Activated gamma-delta T cell (primary cell): ENCODE measurements around the gene GFRA4.

Experiments used
- DNase-seq: peaks from one replicate; lab custom pipeline; 2025; lab: John Stamatoyannopoulos, UW
- total RNA-seq, 2 donors: gene quantifications; one replicate each; lab custom pipeline; 2026; lab: John Stamatoyannopoulos, UW

Gene GFRA4
- total RNA-seq, result 0 reads per million in 2 donors

GRCh38 chr20:3663031-3663701 is at the start of gene GFRA4:
Gene GFRA4 (minus strand): TSS chr20:3663399. CDS start chr20:3663399, 0 bp downstream.
- no peak for DNase-seq

DNA sequence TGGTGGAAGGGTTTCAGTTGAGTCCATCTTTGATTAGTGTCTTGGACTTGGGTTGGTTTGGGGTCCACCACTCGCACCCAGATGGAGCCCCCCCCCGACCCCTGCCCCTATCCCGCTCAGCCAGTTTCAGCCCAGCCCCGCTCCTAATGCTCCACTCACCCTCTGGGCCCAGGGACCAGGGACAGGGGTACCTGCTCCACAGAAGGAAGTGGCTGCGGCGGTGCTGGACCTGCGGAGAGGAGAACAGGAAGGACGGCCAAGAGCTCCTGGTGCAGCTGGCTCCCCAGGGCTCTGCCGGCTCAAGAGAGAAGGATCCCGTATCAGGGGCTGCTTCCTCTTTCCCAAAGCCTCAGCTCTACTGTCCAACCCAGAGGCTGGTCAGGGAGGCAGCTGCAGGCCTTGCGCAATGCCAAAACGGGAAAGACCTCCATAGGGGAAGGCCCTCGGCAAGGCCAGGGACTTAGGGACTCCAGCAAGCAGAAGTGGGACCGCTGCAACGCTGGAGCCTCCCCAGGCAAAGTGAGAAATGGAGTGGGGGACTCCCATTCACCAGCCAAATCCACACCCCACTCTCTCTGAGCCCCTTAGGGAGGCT is 49.2 kb upstream of the GFRA4 start, which contains the start of gene SIGLEC1:
TSS of gene SIGLEC1 (minus strand) at position 322 of the 595 bp plus-strand sequence. CDS start 5,472 bp downstream, outside the sequence.
- DNase-seq, result no peak

GRCh38 chr20:3711484-3711941 is 48.3 kb upstream of the GFRA4 start:
- no peak for DNase-seq

DNA sequence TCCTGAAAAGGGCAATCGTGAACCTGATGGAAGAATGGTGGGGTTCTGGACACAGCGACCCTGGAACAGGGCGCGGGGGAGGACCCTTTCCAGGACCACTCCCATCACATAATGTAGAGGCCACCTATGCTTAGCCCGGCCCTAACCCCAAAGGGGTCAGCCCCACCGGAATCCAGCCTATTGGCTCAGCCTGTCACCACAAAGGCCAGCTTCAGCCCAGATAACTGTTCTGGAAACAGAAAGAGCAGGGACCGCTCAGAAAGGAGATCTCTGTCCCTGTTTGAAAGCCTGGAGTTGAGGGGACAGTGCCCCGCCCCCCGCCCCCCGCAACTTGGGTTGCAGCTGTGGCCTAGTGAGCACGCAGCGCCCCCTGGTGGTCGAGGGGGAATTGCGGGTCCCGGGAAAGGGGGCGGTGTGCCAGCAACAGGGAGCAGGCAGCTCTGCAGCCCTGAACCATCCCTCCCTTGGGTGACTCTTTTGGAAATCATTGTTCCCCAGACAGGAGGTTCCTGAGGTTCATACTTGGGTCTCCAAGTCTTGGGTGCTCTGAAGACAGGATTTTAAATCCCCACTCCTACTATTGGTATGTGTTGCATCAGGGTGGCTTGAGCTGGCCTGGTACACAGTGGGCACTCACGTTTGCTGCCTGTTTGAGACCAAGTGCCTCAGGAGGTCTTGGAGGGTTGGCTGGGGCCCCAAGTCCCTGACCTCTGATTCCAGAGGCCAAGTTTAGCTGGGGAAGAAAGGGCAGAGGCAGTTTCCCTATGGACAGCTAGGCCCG is 47.7 kb upstream of the GFRA4 start:
- DNase-seq, result peak; percentile 52

- DNase-seq, result no peak
Observed at GRCh38 chr20:3710011-3710466, 46.8 kb upstream of the GFRA4 start.

DNA sequence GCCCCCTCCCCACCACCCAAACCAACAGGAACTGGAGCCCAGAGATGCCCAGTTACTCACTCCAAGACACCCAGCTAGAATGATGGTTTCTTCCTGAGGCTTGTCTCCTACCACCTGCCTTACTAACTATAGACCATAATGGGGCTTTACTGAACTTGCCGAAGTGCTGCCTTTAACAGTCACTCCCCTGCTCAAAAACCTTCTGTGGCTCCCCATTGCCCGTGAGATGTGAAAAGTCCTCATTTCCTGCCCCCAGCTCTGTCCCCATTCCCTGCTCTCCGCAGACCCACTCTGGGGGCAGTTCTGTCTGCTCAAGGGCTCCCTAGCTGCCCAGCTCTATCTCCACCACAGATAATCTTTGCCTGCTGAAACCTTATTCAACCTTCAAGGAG is 44.3 kb upstream of the GFRA4 start:
- no peak for DNase-seq

DNA sequence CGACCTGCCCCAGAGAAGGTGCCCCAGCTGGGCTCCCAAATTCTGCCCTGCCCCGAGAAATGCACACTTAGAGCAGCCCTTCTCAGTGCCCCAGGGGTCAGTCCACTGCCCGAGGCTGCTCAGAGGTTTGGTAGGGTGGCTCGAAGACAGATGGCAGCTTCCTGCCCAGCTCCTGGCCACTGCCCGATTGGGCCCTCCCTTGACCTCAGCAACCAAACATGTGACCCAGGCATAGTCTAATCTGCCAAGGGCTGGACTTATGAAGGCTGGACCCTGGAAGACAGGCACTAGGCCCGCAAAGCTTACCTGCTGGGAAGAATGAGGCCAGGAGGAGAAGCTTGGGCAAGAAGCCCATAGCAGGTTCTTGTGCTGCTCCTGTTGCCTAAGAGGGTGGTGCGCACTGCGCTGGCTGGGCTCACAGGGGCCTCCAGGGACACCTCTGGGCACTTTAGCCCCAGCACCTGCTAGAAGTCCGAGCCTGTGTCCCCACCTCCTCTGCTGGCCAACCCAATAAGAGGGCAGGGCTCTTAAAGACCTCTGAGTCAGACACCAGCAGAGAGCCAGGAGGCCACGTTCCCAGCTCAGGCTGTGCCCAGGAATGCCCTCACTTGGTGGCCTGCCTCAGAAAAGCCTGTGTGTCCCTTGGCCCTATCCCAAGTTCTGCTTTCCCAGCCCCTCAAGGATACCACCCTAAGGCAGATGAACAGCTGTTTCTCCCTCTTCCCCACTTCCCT is 43.7 kb upstream of the GFRA4 start:
- no peak for DNase-seq

DNA sequence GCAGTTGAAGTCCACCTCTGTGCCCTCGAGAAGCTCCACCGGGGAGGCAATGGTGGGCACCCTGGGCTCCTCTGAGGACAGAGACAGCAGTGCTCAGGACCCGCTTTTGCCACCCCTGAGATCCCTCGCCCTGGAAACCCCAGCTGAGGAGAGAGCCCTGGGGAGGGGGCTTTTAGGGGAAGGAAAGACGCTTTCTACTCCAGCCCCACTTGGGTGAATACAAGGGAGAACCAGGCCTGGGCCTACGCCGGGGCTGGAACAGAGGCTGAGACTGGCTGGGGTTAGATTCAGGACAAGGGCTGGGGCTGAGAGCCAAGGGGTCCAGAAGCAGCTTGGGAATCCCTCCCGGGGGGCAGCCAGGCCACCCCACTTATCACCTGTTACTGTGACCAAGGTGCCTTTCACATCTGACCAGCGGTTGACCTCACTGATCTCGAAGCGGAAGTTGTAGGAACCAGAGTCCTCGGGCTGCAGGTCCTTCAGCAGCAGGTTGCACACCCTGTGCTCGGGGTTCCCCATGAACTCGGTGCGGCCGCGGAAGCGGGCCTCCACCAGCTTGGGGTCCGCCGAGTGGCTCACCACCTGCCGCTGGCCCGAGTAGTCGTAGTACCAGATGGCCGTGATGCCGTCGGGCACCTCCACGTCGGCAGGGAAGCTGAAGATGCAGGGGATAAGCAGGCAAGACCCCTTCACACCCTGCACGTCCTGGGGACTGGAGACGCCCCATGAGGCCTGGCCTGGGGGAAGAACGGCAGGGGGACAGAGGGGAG is 43.0 kb upstream of the GFRA4 start:
- no peak for DNase-seq

- no peak for DNase-seq
Observed at GRCh38 chr20:3705491-3705969, 42.3 kb upstream of the GFRA4 start.

- DNase-seq, result no peak
Observed at GRCh38 chr20:3704087-3704486, 40.9 kb upstream of the GFRA4 start.

- no peak for DNase-seq
Observed at GRCh38 chr20:3702611-3703391, 39.6 kb upstream of the GFRA4 start.

GRCh38 chr20:3701061-3701998 is 38.1 kb upstream of the GFRA4 start:
- no peak for DNase-seq

GRCh38 chr20:3699037-3699436 is 35.8 kb upstream of the GFRA4 start:
- no peak for DNase-seq

- no peak for DNase-seq
Observed at GRCh38 chr20:3698591-3699001, 35.4 kb upstream of the GFRA4 start.

GRCh38 chr20:3697588-3698305 is 34.5 kb upstream of the GFRA4 start:
- DNase-seq, result no peak

DNA sequence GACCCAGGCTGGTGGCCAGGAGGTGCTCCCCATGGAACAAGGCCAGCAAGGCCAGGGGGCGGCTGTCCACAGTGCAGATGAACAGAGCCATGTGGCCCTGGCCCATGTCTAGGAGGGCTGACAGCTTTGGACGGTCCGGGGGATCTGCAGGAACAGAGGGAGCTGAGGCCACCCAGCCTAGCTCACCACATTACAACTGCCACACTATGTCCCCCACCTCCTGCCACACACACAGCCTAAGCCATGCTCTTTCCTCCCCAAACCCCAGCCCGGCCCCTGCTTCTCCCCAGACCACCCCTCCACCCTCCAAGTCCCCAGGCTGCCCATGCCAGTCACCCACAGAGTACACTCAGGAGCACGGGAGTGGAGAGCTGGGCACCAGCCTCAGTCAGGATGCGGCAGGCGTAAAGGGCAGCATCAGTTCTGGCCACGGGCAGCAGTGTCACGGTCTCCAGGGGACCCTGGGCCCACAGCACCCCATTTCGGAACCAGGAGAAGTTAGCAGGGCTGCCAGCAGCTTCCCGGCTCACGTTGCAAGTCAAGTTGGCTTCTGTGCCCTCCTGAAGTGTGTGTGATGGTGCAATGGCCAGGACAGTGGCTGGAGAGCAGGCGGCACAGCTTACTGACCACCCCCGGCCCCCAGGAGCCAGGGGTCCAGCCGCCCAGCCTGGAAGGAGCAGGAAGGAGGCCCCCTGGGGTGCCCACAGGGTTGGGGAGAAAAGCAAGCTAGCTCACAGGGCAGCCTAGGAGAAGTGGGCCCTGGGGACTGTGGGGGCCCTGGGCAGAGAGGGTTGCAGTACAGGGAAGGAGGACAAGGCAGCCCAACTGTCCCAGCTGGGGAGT is 33.8 kb upstream of the GFRA4 start:
- no peak for DNase-seq

GRCh38 chr20:3696200-3696599 is 33.0 kb upstream of the GFRA4 start:
- no peak for DNase-seq
